ENCODE results near the gene SCAI.
A peak's percentile ranks its signal among the peaks of the same experiment; 100 is the strongest.
"Not testable (repeated sequence)": the region's sequence is repeated elsewhere in the genome, so short reads cannot be mapped to it uniquely, and the experiment has no call there.

The SCAI gene

GRCh38 chr9:125143377-125144090 lies at the start of gene SCAI:
Gene SCAI (minus strand): TSS chr9:125143528. CDS start chr9:125143437, 91 bp downstream.
- peak; percentile 96 for TF ChIP-seq CTCF (IDR thresholded peaks at IDR 0.05; ENCODE audit: borderline replicate concordance, insufficient read depth, low read depth, low read length)
- H3K4me3 ChIP-seq (ENCODE audit: low read depth, low read length): peak within 1 kb of the TSS; percentile 65

GRCh38 chr9:125190361-125190801 lies 47.1 kb upstream of the SCAI start:
- no peak for TF ChIP-seq CTCF (IDR thresholded peaks at IDR 0.05; ENCODE audit: borderline replicate concordance, insufficient read depth, low read depth, low read length)
- peak overlapping the region; percentile 83 for H3K4me3 ChIP-seq (ENCODE audit: low read depth, low read length)

DNA sequence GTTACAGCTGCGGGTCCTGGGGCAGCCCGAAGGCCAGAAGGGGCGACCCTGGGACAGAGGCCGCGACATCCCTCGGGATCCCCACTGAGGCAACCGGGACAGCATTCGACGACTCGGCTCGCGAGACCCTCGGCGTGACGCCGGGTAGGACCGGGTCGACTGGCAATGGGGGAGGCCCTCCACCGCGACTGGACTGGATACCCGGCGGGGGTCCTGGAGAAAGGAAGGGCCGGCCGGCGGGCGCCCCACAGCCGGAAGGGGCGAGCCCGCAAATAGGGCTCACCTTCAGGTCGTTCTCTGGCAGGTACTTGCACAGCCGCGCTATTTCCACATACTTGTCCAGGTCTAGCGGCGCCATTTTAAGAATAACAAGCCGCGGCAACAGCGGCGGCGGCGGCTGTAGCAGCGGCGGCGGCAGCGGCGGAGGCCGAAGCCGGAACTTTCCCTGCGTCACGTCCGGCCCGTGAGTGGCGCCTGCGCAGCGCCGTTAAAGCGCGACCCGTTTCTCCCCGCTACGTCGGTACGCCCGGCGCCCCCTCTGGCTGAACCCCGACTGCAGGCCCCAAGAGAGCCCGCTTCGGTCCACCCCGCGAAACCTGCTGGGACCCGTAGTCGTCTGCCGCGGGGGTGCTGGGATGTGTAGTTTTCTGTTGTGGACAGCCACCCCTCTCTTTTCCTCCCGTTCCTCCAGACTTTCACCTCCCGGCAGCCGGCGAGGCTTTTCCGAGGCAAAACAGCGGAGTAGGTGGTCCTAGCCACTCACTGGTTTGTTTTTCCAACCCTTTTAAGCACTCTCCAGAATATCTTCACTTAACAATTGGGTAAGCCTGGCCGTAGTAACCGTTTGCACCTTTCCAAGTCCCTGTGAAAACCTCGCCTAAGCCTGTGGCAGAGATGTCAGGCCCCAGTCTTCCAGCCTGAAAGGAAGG lies 46.3 kb upstream of the SCAI start, which contains the start of gene PPP6C:
Gene PPP6C (minus strand): TSS at position 443 of the 929 bp plus-strand sequence. CDS start 85 bp downstream, at position 358.
- peak; percentile 86 for TF ChIP-seq CTCF (IDR thresholded peaks at IDR 0.05; ENCODE audit: borderline replicate concordance, insufficient read depth, low read depth, low read length)

DNA sequence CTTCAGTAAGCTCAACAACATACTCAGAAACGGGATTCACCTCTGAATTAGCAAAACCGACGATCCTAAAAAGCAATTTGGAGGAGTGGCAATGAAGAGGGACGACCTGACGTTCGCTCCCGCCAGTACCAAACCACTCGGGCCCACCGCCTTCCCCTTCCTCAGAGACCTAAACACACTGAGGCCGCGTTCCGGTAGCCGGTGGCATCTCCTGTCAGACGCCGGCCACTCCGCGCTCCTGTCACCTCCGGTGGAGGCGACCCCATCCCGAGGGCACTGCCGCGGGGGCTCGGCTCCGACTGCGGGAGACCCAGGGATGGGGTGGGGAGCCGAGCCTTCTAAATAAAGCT lies 45.7 kb upstream of the SCAI start:
- peak overlapping the region; percentile 83 for H3K4me3 ChIP-seq (ENCODE audit: low read depth, low read length)
- TF ChIP-seq CTCF (IDR thresholded peaks at IDR 0.05; ENCODE audit: borderline replicate concordance, insufficient read depth, low read depth, low read length): no peak

More for the DNA sequence above, 46.3 kb upstream of the SCAI start, which contains the start of gene PPP6C:
- H3K4me3 ChIP-seq (ENCODE audit: low read depth, low read length): peak within 1 kb of the TSS; percentile 83

- no peak for TF ChIP-seq CTCF (IDR thresholded peaks at IDR 0.05; ENCODE audit: borderline replicate concordance, insufficient read depth, low read depth, low read length)
- H3K4me3 ChIP-seq (ENCODE audit: low read depth, low read length): no peak overlapping the region
Measured at GRCh38 chr9:125183561-125183960, 40.2 kb upstream of the SCAI start.

DNA sequence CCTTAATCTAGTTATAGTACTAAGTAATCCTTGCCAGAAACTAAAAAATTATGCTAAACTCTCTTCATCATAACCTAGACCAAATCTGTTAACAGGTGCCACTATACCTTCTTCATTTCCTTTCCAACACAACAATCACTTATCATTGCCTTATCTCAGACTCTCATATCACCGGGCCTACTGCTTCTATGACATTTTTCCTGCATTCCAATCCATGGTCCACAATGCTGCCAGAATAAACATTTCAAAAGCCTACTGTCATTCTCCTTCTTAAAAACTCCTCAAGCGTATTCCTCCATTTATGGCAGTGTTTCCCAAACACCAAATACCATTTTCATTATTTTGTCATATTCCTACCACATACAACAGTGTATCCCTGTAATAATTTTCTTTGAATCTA lies 39.7 kb upstream of the SCAI start:
- H3K4me3 ChIP-seq (ENCODE audit: low read depth, low read length): no peak overlapping the region

DNA sequence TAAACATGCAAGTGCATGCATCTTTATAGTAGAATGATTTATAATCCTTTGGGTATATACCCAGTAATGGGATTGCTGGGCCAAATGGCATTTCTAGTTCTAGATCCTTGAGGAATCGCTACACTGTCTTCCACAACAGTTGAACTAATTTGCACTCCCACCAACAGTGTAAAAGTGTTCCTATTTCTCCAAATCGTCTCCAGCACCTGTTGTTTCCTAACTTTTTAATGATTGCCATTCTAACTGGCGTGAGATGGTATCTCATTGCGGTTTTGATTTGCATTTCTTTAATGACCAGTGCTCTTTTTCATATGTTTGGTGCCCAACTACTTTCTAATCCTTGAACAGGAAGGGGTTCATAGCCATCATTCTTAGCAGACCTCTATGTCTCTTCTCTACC lies 38.4 kb upstream of the SCAI start:
- H3K4me3 ChIP-seq (ENCODE audit: low read depth, low read length): not testable (repeated sequence)

More for the DNA sequence above, 39.7 kb upstream of the SCAI start:
- no peak for TF ChIP-seq CTCF (IDR thresholded peaks at IDR 0.05; ENCODE audit: borderline replicate concordance, insufficient read depth, low read depth, low read length)
